LHCN-M2 (cell line): ENCODE results near the gene CD22. TPM values are rescaled to one million over a fixed set of nuclear protein-coding genes. Genes with fewer than 3 reads are reported as not detected.
"Not testable (repeated sequence)": the region's sequence is repeated elsewhere in the genome, so short reads cannot be mapped to it uniquely, and the experiment has no call there.

Experiments
- DNase-seq: peaks from one replicate; pipeline ENCODE4 v3.0.0-alpha.2; 2012; ENCODE audit warnings: low read depth
- polyA plus RNA-seq: library from polyadenylated mRNA; unstranded; fragments of >200 nt; gene quantifications from one replicate; pipeline ENCODE4 v1.2.1, GENCODE V29; 2012; ENCODE audit warnings: missing spikeins
- total RNA-seq: library from RNA; depleted of rRNA; stranded (reverse); fragments of >200 nt; gene quantifications from 2 replicates; pipeline ENCODE4 v1.2.3, GENCODE V29; 2014; rRNA removed

The CD22 gene
- 1.0 and 2.2 TPM in 2 replicates for total RNA-seq
- 0.70 TPM for polyA plus RNA-seq

- no peak for DNase-seq
Measured at GRCh38 chr19:35328851-35329285, at the start of gene CD22. Gene CD22 (plus strand): TSS chr19:35329187. CDS start chr19:35332041, 2,854 bp downstream.

- DNase-seq: no peak
Measured at GRCh38 chr19:35279374-35279773, 49.6 kb upstream of the CD22 start.

DNA sequence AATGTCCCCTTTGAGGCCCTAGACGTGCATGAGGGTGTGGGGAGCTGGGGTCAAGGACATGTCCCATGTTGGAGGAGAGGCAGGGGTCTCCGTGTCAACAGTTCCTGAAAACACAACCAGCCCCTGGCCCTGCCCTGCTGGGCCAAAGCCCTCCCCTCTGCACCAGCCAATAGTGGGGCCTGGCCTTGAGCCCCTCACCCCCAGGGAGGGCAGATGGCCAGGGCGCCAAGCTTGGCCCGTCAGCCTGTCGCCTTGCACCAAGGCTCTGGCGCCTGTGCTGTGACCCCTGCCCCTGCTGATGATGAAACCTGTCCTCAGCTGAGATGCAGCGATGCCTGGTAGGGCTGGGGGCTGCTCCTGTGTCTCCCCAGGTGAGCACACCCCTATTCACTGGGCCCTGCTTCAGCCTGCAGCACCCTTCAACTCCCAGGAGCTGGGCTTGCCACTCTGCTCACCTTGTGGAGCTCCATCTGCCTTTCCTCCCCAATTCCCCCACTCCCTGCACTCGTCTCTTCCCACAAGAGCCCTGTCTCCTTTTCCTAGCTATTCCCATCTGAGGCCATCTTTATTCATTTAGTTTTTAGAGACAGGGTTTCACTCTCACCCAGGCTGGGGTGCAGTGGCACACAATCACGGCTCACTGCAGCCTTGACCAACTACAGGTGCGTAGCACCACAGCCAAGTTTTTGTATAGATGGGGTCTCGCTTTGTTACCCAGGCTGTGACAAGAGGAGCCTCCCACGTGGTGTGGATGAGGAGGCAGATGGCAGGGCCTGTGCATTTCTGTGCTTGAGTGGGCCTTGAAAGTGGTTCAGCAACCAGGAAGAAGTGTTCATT lies 48.8 kb upstream of the CD22 start:
- DNase-seq: no peak

DNA sequence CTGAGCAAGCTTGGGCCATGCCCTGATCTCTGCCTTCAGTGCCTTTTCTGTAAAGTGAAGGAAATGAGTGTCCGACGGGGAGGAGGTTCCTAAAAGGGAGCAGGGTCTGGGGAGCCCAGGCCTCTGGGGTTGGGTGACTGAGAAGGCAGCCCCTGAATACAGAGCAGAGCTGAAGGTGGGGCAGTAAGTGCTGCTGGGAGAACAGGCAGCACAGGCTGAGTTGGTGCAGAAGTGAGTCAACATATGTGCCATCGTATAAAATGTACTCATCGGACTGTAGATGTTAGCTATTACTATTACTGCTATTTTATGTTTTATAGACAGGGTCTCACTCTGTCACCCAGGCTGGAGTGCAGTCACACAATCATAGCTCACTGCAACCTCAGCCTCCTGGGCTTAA lies 47.7 kb upstream of the CD22 start:
- no peak for DNase-seq

GRCh38 chr19:35284153-35285094 lies 44.6 kb upstream of the CD22 start:
- no peak for DNase-seq

- no peak for DNase-seq
Measured at GRCh38 chr19:35285095-35285449, 43.9 kb upstream of the CD22 start.

DNA sequence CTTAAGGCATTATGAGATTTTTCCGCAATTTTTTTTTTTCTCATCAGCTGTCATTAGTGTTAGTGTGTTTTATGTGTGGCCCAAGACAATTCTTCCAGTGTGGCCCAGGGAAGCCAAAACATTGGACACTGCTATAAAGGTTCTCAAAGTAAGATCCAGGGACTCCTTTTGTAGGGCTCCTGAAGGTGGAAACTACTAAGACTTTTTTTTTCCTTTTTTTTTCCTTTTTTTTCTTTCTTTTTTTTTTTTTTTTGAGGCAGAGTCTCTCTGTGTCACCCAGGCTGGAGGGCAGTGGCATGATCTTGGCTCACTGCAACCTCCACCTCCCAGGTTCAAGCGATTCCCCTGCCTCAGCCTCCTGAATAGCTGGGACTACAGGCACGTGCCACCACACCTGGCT lies 43.5 kb upstream of the CD22 start:
- not testable (repeated sequence) for DNase-seq

DNA sequence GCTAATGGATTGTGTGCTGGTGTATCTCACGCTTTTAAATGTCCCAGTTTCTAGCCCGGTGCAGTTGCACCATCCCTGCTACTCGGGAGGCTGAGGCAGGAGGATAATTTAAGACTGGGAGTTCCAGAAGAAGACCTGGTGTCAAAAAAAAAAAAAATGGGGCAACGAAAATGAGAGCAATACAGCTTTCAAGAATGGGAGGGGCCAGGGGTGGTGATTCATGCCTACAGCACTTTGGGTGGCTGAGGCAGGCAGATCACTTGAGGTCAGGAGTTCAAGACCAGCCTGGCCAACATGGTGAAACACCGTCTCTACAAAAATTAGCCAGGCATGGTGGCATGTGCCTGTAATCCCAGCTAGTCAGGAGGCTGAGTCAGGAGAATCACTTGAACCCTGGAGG lies 42.9 kb upstream of the CD22 start:
- not testable (repeated sequence) for DNase-seq

DNA sequence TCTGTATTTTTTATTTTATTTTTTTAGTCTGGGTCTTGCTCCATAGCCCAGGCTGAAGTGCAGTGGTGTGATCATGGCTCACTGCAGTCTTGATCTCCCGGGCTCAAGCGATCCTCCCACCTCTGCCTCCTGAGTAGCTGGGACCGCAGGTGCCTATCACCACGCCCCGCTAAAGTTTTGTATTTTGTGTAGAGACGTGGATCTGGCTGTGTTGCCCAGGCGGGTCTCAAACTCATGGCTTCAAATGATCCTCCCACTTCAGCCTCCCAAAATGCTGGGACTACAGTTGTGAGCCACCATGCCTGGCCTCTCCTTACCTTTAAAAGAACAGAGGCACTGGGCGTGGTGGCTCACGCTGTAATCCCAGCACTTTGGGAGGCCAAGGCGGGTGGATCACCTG lies 41.3 kb upstream of the CD22 start:
- no peak for DNase-seq

- DNase-seq: no peak
Measured at GRCh38 chr19:35288331-35288730, 40.7 kb upstream of the CD22 start.

DNA sequence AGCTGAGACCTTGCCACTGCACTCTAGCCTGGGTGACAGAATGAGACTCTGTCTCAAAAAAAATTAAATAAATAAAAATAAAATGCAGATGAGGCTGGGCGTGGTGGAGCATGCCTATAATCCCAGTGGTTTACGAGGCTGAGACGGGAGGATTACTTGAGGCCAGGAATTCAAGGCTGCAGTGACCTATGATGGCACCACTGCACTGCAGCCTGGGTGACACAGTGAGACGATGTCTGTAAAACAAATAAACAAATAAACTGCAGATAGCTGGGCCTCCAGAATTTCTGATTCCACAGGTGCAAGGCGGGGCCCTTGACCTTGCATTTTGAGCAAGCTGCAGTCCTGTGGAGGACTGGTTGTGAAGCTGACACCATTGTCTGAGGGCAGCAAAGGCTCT lies 40.1 kb upstream of the CD22 start:
- DNase-seq: no peak

DNA sequence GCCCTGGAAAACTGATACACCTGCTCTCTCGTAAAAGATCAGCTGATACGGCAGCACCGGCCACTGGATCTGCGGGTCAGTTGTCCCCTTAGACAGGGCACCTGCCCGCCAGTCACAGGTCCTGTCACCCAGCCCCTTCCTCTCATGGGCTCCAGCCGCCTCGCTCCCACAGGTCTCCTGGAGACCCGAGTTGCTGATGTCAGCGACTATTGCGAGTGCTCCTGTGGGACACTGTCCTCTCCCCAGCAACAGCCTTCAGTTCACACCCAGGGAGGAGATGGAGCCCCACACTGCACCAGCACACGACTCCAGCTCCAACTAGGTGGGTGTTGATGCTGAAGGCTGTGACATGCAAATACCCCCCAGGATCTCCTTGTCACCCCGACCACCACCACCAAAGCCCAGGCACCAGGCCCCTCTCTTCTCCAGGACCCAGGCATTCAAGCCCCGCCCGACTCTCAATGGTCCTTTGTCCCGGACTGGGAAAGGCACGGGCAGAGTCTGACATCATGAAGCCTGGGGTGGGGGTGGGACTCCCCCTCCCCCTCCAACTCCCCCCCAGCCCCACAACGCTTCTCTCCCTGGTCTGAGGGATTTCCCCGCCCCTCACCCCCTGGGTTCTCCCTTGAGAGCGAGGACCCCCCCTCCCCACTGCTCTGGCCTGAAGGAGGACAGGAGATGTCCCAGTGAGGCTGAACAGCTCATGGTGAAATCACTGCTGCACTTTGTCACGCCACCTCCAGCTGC lies 38.4 kb upstream of the CD22 start:
- no peak for DNase-seq

DNA sequence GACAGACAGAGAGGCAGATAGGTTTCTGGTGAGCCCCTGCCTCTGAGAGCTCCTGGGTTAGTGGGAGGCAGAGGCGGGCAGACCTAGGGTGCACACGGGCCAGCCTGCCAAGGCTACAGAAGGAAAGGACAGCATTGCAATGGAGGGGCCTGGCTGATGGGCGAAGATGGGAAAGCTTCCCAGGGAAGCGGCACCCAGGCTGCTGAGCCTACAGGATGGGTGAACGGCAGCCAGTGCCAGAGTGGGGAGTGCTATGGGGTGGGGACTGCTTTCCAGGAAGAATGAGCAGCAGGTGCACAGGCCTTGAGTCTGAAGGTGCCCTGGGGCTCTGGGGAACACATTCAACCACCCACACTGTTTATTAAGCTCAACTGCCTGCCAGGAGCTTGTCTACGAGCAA lies 37.7 kb upstream of the CD22 start:
- no peak for DNase-seq

DNA sequence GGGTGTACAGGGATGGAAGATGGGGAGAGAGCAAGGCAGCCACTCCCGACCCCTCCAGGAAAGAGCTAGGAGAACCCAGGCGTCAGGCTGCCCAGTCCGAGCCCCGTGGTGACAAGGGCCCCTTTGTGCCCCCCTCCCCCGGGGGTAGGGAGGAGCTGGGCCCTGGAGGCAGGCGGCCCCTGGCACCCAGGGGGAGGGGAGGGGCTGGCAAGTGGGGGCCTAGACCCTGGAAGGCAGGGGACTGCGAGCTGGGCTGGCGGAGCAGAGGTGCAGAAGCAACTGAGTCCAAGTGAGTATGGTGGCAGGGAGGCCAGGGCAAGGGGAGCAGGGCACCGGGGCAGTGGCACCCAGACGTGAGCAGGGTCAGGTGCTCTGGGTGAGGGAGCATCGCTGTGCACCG lies 37.1 kb upstream of the CD22 start, which contains the start of gene MAG:
MAG (plus strand) TSS at position 246 of the 400 bp plus-strand sequence. CDS start 3,248 bp downstream, outside the sequence.
- no peak for DNase-seq

- no peak for DNase-seq
Measured at GRCh38 chr19:35292421-35293362, 36.3 kb upstream of the CD22 start.

GRCh38 chr19:35293363-35293739 lies 35.6 kb upstream of the CD22 start:
- DNase-seq: no peak

DNA sequence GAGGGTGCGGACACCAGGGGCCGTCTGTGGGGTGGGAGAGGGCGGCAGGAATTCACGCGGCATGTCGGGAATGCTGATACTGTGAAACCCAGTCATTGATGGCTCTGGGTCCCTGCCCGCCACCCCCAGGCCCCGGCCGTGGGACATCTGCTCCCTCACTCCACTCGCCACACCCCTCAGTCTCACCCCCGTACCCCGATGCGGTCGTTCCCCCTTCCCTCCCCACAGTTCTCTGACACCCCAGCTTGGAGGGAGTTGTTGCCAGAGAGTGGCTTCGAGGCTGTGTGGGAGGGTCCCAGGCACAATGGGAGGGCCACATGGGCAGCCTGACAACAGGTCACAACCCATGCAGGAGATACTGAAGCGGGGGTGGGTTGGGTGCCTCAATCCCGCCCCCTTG lies 35.2 kb upstream of the CD22 start:
- DNase-seq: no peak

- no peak for DNase-seq
Measured at GRCh38 chr19:35294328-35294727, 34.7 kb upstream of the CD22 start.

DNA sequence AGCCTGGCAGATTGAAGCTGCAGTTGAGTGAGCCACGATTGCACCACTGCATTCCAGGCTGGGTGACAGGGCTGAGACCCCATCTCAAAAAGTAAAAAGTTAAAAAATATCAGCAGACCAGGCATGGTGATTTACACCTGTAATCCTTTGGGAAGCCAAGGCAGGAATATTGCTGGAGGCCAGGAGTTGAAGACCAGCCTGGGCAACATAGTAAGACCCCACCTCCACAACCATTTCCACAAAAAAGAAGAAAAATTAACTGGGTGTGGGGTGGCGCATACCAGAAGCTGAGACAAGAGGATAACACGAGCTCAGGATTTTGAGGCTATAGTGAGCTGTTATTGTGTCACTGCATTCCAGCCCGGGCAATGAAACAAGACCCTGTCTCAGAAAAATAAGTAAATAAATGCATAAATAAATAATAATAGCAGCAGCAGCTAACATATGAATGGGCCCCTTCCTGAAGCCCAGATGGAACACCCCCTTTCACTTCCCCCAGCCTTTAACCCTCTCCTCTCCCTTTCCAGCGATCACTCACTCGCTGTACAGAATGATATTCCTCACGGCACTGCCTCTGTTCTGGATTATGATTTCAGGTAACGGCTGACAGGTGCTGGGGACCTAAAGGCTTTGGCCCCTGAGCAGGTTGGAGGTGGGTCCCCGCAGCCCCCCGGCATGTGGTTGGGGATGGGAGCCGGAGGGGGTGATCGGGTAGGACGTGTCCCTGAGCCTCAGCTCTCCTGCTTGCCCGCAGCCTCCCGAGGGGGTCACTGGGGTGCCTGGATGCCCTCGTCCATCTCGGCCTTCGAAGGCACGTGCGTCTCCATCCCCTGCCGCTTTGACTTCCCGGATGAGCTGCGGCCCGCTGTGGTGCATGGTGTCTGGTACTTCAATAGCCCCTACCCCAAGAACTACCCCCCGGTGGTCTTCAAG lies 33.9 kb upstream of the CD22 start:
- no peak for DNase-seq
